ENCODE measurements around the gene PODXL.

- no peak for TF ChIP-seq GATA2 (IDR thresholded peaks at IDR 0.05; ENCODE audit: low read depth, low read length)
- TF ChIP-seq GATA3 (IDR thresholded peaks at IDR 0.05; ENCODE audit: low read depth, low read length) = no peak
Observed at GRCh38 chr7:131507592-131508331, 48.7 kb downstream of the PODXL start.
